Prostate gland (tissue), 2 donors: ENCODE measurements around the gene SPDYE18. TPM values are rescaled to one million over a fixed set of nuclear protein-coding genes. Genes with fewer than 3 reads are reported as not detected.
"Not testable (repeated sequence)": the region's sequence is repeated elsewhere in the genome, so short reads cannot be mapped to it uniquely, and the experiment has no call there.

Source experiments
- DNase-seq: peaks from one replicate; pipeline ENCODE4 v3.0.0-alpha.2; 2019; ENCODE audit warnings: low spot score
- H3K27ac ChIP-seq, 2 donors: fragments of 200-600 bp; sonication (generic); 2 replicates each; pipeline ENCODE4 v1.5.1; 2017 to 2019
- H3K27me3 ChIP-seq: fragments of 200-600 bp; sonication (generic); replicated peaks from 2 replicates; pipeline ENCODE4 v1.5.1; 2019; ENCODE audit not compliant: insufficient read depth
- H3K36me3 ChIP-seq, 2 donors: fragments of 200-600 bp; sonication (generic); 1 replicate in 1 of 2; 2 replicates in 1 of 2; pipeline versions ENCODE4 v1.5.1 to v1.8.1; 2017 to 2019
- H3K4me1 ChIP-seq: fragments of 200-600 bp; sonication (generic); replicated peaks from 2 replicates; pipeline ENCODE4 v1.5.1; 2019
- H3K4me3 ChIP-seq, 2 donors: fragments of 200-600 bp; sonication (generic); 2 replicates each; pipeline ENCODE4 v1.5.1; 2017 to 2019
- H3K9me3 ChIP-seq: fragments of 200-600 bp; sonication (generic); 2 replicates; pipeline ENCODE4 v1.5.1; 2017
- WGBS: methylation state at CpG from one replicate; pipeline ENCODE4 v1.1.5; 2018; 5-methylcytosine and 5-hydroxymethylcytosine counted together
- intact Hi-C: fragments of 100-400 bp; cut with DNase I; formaldehyde crosslinking; loops from one replicate; pipeline ENCODE4 v1.14.2; 2022
- total RNA-seq, 2 donors: library from RNA; depleted of rRNA; stranded (reverse); fragments of >200 nt; gene quantifications; one replicate each; pipeline ENCODE4 v1.1.0, GENCODE V29; 2016

Gene SPDYE18, protein sequence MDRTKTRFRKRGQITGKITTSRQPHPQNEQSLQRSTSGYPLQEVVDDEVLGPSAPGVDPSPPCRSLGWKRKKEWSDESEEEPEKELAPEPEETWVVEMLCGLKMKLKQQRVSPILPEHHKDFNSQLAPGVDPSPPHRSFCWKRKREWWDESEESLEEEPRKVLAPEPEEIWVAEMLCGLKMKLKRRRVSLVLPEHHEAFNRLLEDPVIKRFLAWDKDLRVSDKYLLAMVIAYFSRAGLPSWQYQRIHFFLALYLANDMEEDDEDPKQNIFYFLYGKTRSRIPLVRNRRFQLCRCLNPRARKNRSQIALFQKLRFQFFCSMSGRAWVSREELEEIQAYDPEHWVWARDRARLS
- total RNA-seq: 1 to 10 TPM in 1 of 2 donors, not detected in 1; 4.1 TPM

DNA sequence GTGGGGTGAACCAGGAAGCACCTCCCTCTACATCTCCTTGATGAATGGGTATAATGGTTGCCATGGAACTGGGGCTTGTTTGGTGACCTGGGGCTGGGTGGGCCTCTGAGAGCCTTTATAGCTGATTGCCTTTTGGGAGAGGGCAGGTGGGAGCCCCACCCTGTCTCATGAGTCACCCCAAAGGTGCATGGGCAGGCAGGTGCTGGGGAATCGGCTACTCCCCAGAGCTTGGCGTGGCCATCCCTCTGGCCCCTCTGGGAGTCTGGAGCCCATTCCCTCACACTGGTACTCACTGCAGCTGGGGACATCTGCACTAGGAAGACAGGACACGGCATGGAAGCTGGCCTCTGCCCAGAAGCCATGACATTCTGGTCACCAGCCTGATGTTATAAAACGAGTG, at the start of gene SPDYE18:
TSS of gene SPDYE18 (minus strand) at position 2 of the 400 bp plus-strand sequence. CDS start 2,046 bp downstream, outside the sequence.
- DNase-seq, H3K36me3 ChIP-seq, H3K4me1 ChIP-seq, H3K27me3 ChIP-seq, H3K9me3 ChIP-seq, H3K27ac ChIP-seq, intact Hi-C loops, H3K4me3 ChIP-seq: not testable (repeated sequence)
- 90% methylated on average over 4 of the region's 4 CpGs for WGBS

GRCh38 chr7:77108362-77108761, 46.0 kb upstream of the SPDYE18 start:
- H3K27ac ChIP-seq, DNase-seq, H3K27me3 ChIP-seq, intact Hi-C loops, H3K4me1 ChIP-seq, H3K9me3 ChIP-seq, H3K36me3 ChIP-seq, H3K4me3 ChIP-seq: not testable (repeated sequence)
- 76% methylated on average over 1 of the region's 1 CpG for WGBS

GRCh38 chr7:77107659-77108058, 45.3 kb upstream of the SPDYE18 start:
- 13% methylated on average over 3 of the region's 3 CpGs for WGBS
- H3K36me3 ChIP-seq, intact Hi-C loops, H3K27me3 ChIP-seq, H3K27ac ChIP-seq, DNase-seq, H3K4me3 ChIP-seq, H3K4me1 ChIP-seq, H3K9me3 ChIP-seq: not testable (repeated sequence)

- H3K27ac ChIP-seq, intact Hi-C loops, H3K4me3 ChIP-seq, DNase-seq, H3K4me1 ChIP-seq, H3K36me3 ChIP-seq, H3K27me3 ChIP-seq, H3K9me3 ChIP-seq: not testable (repeated sequence)
- WGBS: 90% methylated on average over 3 of the region's 3 CpGs
Measured at GRCh38 chr7:77105904-77106303, 43.5 kb upstream of the SPDYE18 start.

- H3K27ac ChIP-seq, H3K4me3 ChIP-seq, H3K36me3 ChIP-seq, H3K27me3 ChIP-seq, intact Hi-C loops, H3K9me3 ChIP-seq, DNase-seq, H3K4me1 ChIP-seq: not testable (repeated sequence)
Measured at GRCh38 chr7:77102671-77103070, 40.3 kb upstream of the SPDYE18 start.

- H3K27me3 ChIP-seq, H3K27ac ChIP-seq, H3K36me3 ChIP-seq, H3K9me3 ChIP-seq, DNase-seq, intact Hi-C loops, H3K4me3 ChIP-seq, H3K4me1 ChIP-seq: not testable (repeated sequence)
- WGBS: 78% methylated on average over 1 of the region's 1 CpG
Measured at GRCh38 chr7:77101187-77101586, 38.8 kb upstream of the SPDYE18 start.

DNA sequence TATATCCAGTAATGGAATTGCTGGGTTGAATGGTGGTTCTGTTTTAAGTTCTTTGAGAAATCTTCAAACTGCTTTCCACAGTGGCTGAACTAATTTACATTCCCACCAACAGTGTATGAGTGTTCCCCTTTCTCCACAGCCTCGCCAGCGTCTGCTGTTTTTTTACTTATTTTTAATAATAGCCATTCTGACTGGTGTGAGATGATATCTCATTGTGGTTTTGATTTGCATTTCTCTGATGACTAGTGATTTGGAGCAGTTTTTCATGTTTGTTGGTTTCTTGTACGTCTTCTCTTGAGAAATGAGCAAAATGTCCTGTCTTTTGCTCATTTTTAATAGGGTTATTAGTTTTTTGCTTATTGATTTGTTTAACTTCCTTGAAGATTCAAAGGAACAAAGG, 38.1 kb upstream of the SPDYE18 start:
- 92% methylated on average over 3 of the region's 3 CpGs for WGBS
- intact Hi-C loops: not testable (repeated sequence)

DNA sequence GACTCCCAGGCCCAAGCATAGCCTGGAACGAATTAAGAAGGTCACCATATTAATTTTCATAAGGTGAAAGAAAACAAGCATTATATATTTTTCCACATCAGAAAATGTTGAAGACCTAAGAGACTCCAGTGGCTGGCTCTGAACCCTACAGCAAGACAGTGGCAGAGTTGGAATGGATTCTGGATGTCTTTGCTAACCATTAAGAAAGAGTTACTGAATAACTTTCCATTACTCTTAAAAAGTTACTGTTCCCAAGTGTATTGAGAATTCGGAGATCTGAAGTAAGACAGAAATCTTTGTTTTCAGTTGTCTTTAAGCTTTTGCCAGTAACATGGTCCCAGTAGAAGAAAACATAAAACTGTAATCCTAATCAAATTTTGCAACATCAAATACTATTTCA, 29.9 kb upstream of the SPDYE18 start:
- H3K27me3 ChIP-seq, intact Hi-C loops, H3K9me3 ChIP-seq, DNase-seq, H3K4me1 ChIP-seq, H3K27ac ChIP-seq, H3K36me3 ChIP-seq, H3K4me3 ChIP-seq: not testable (repeated sequence)
- WGBS: 29% methylated on average over 2 of the region's 2 CpGs

More for the DNA sequence above, 38.1 kb upstream of the SPDYE18 start:
- not testable (repeated sequence) for H3K27ac ChIP-seq, DNase-seq, H3K36me3 ChIP-seq, H3K9me3 ChIP-seq, H3K27me3 ChIP-seq, H3K4me1 ChIP-seq, H3K4me3 ChIP-seq

- H3K4me1 ChIP-seq, intact Hi-C loops, H3K9me3 ChIP-seq, H3K36me3 ChIP-seq, DNase-seq, H3K27ac ChIP-seq, H3K27me3 ChIP-seq, H3K4me3 ChIP-seq: not testable (repeated sequence)
- WGBS: 100% methylated on average over 1 of the region's 1 CpG
Measured at GRCh38 chr7:77082192-77082591, 19.8 kb upstream of the SPDYE18 start.

GRCh38 chr7:77080236-77080635, 17.9 kb upstream of the SPDYE18 start:
- WGBS: 33% methylated on average over 1 of the region's 2 CpGs
- H3K27me3 ChIP-seq, H3K9me3 ChIP-seq, H3K4me3 ChIP-seq, H3K36me3 ChIP-seq, DNase-seq, H3K27ac ChIP-seq, H3K4me1 ChIP-seq, intact Hi-C loops: not testable (repeated sequence)

- H3K27me3 ChIP-seq, H3K27ac ChIP-seq, H3K9me3 ChIP-seq, DNase-seq, H3K4me3 ChIP-seq, H3K36me3 ChIP-seq, H3K4me1 ChIP-seq, intact Hi-C loops: not testable (repeated sequence)
- 68% methylated on average over 4 of the region's 5 CpGs for WGBS
Measured at GRCh38 chr7:77079624-77080023, 17.3 kb upstream of the SPDYE18 start.

DNA sequence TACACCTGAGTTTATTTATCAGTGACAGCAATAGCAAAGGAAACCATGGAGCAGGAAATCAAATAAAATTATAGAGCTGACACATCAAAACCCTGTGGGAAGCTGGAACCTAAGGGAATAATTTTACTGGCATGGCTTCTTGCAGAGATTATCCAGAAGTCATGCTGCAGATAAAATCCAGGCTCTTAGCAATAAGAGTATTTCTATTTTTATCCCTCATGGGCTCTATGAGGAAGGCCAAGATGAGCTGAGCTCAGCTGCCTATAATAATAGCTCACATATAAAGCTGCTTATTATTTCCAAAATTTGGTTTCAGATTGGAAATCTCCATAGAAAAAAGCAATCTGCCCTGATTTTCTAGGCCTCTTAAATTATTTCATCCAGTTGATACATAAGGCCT, 16.8 kb upstream of the SPDYE18 start:
- H3K27me3 ChIP-seq, H3K4me3 ChIP-seq, H3K36me3 ChIP-seq, DNase-seq, H3K9me3 ChIP-seq, intact Hi-C loops, H3K27ac ChIP-seq, H3K4me1 ChIP-seq: not testable (repeated sequence)

DNA sequence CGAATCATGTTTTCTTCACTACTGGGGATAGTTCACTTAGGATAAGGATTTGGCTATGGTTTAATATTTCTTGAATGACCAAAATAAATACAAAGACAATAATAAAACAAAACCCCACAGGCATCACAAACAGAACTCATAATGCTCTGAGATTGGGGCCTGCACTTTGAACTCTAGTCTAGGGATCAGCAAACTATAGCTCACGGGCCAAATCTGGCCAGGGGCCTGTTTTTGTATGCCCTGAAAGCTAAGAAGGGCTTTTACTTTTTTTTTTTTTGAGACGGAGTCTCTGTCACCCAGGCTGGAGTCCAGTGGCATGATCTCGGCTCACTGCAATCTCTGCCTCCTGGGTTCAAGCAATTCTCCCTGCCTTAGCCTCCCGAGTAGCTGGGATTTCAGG, 14.7 kb upstream of the SPDYE18 start:
- H3K4me3 ChIP-seq, DNase-seq, H3K27ac ChIP-seq, H3K9me3 ChIP-seq, H3K4me1 ChIP-seq, intact Hi-C loops, H3K27me3 ChIP-seq, H3K36me3 ChIP-seq: not testable (repeated sequence)
- WGBS: no CpG with 5 or more reads among the region's 5 CpGs
